Measurements from ENCODE around the gene FOXS1. TPM values are rescaled to one million over a fixed set of nuclear protein-coding genes. Genes with fewer than 3 reads are reported as not detected.
A peak's percentile ranks its signal among the peaks of the same experiment; 100 is the strongest.

The FOXS1 gene
- 0.56 and 0.99 TPM in 2 replicates for total RNA-seq
- polyA plus RNA-seq (2012), result 13.0 TPM

GRCh38 chr20:31845300-31845863 lies at the start of gene FOXS1:
TSS of gene FOXS1 (minus strand) at chr20:31845604. CDS start at chr20:31845542, 62 bp downstream.
- peak; percentile 58 for DNase-seq (ENCODE audit: low read depth)

GRCh38 chr20:31890646-31891045 lies 45.2 kb upstream of the FOXS1 start:
- DNase-seq (ENCODE audit: low read depth), result no peak

GRCh38 chr20:31883829-31884228 lies 38.4 kb upstream of the FOXS1 start:
- DNase-seq (ENCODE audit: low read depth), result no peak

GRCh38 chr20:31881945-31882344 lies 36.5 kb upstream of the FOXS1 start:
- DNase-seq (ENCODE audit: low read depth), result no peak

GRCh38 chr20:31879143-31879987 lies 34.0 kb upstream of the FOXS1 start:
- peak; percentile 96 for DNase-seq (ENCODE audit: low read depth)

GRCh38 chr20:31877684-31878083 lies 32.3 kb upstream of the FOXS1 start:
- no peak for DNase-seq (ENCODE audit: low read depth)

- DNase-seq (ENCODE audit: low read depth), result no peak
These were observed 30.3 kb upstream of the FOXS1 start for GRCh38 chr20:31875671-31876070.

GRCh38 chr20:31872406-31872805 lies 27.0 kb upstream of the FOXS1 start:
- DNase-seq (ENCODE audit: low read depth), result no peak

- DNase-seq (ENCODE audit: low read depth), result no peak
These were observed 26.2 kb upstream of the FOXS1 start for GRCh38 chr20:31871618-31871954.

- DNase-seq (ENCODE audit: low read depth), result no peak
These were observed 25.6 kb upstream of the FOXS1 start for GRCh38 chr20:31870726-31871617.

GRCh38 chr20:31869942-31870725 lies 24.7 kb upstream of the FOXS1 start, which contains the start of the genes DUSP15 and TTLL9:
TSS of gene DUSP15 (minus strand) at chr20:31870527. CDS start at chr20:31870337, 190 bp downstream.
TSS of gene TTLL9 (plus strand) at chr20:31870634. CDS start at chr20:31871127, 493 bp downstream.
- peak; percentile 37 for DNase-seq (ENCODE audit: low read depth)

- no peak for DNase-seq (ENCODE audit: low read depth)
These were observed 24.2 kb upstream of the FOXS1 start for GRCh38 chr20:31869673-31869941.

- DNase-seq (ENCODE audit: low read depth), result no peak
These were observed 23.7 kb upstream of the FOXS1 start for GRCh38 chr20:31868853-31869672.

- DNase-seq (ENCODE audit: low read depth), result no peak
These were observed 20.8 kb upstream of the FOXS1 start for GRCh38 chr20:31866221-31866620.

- DNase-seq (ENCODE audit: low read depth), result no peak
These were observed 19.4 kb upstream of the FOXS1 start for GRCh38 chr20:31864521-31865400.

GRCh38 chr20:31863296-31864085 lies 18.1 kb upstream of the FOXS1 start:
- no peak for DNase-seq (ENCODE audit: low read depth)

- DNase-seq (ENCODE audit: low read depth), result no peak
These were observed 17.1 kb upstream of the FOXS1 start for GRCh38 chr20:31862506-31862905.

- DNase-seq (ENCODE audit: low read depth), result no peak
These were observed 16.7 kb upstream of the FOXS1 start for GRCh38 chr20:31862157-31862470.
